Activated naive CD4-positive, alpha-beta T cell treated with Interleukin-2 at 50 U/mL for 16 hours (primary cell): ENCODE results near the gene UNC45B.
"Not testable (repeated sequence)": the region's sequence is repeated elsewhere in the genome, so short reads cannot be mapped to it uniquely, and the experiment has no call there.

Experiments used
- DNase-seq: peaks from one replicate; pipeline ENCODE4 v3.0.0-alpha.2; 2020

UNC45B gene

DNA sequence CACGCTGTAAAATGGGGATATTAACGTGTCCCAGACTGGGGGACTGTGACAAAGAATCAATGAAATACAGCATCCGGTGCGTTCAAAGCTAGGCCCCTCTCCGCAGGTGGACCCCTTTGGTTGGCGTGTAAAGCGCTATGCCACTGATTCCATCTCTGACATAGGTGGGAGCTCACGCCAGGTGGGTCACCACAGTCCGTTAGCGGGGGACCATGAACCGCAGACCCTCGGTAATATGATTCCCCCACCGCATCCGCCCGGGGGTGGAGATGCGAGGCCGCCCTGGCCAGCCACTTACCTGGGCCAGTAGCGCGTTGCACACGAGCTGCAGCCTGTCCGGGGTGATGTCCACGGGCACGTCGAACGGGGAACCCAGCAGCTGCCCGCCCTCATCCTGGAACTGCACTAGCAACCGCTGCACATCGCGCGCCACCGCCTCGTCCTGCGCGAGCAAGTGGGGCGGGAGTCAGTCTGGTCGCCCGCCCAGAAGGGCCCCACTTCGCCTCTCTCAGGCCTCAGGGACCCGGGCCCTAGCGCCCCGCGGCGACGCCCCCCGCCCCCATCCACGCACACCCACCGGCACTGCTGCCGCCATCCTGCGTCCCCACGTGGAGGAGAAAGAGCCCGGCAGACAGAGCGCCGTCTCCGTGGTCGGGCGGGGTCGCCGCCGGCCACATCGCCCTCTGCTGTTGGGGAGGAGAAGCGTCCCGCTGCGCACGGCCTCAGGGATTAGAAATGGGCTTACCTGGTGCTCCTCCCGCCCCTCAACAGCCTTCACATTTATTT, 5.7 kb upstream of the UNC45B start, which contains the start of gene NLE1:
TSS of gene NLE1 (minus strand) at position 623 of the 786 bp plus-strand sequence. CDS start at position 595, 28 bp downstream.
- peak; percentile 91 for DNase-seq

- DNase-seq, result no peak
Observed at GRCh38 chr17:35142467-35142796, 5.2 kb upstream of the UNC45B start.

DNA sequence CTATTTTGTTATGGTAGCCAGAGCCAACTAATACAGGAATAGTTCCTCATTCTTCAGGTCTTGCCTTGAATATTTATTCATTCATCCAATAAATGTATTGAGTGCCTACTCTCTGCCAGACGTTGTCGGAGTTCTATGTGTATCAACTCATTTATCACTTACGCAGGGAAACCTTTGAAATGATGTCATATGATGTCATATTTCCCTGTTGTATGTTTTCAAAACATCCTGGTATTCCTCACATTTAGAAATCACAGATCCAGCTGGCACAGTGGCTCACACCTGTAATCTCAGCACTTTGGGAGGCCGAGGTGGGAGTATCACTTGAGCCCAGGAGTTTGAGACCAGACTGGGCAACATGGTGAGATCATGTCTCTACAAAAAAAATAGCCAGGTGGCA, 2.8 kb upstream of the UNC45B start:
- no peak for DNase-seq

DNA sequence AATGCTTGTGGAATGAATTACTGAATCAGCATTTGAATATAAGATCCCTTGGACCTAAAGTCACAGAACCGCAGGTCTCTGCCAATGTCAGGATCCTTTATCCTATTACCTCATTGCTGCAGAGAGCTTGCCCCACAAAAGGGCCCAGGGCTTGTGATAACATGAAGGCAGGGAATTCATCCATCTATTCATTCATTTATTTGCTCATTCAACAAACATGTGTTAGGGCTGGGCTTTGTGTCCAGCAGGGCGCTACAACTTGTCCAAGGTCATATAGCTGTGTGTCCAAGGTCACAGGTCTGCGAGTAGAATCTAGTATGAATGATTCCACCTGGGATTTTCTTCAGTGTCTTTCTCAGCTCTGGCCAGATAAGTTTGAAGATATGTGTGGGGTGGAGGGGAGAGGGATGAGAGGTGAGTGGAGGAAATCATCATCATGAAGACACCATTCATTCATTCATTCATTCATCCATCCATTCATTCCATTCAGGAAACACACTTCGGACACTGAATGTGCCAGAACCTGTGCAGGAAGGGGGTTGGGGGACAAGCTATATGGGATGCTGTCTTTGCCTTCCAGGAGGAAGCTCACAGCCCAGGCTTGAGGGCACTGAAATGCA, 1.3 kb upstream of the UNC45B start:
- DNase-seq, result no peak

- DNase-seq, result no peak
Observed at GRCh38 chr17:35148144-35148543, 527 bp downstream of the UNC45B start.

- no peak for DNase-seq
Observed at GRCh38 chr17:35149941-35150340, 2.3 kb downstream of the UNC45B start.

DNA sequence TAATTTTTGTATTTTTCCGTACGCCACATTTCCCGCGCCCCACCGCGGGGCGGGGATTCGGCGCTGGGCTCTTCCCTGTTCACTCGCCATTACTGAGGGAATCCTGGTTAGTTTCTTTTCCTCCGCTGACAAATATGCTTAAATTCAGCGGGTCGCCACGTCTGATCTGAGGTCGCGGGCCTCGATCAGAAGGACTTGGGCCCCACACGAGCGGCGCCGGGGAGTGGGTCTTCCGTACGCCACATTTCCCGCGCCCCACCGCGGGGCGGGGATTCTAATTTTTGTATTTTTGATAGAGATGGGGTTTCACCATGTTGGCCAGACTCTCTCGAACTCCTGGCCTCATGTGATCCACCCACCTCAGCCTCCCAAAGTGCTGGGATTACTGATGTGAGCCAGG, 3.5 kb downstream of the UNC45B start:
- not testable (repeated sequence) for DNase-seq

DNA sequence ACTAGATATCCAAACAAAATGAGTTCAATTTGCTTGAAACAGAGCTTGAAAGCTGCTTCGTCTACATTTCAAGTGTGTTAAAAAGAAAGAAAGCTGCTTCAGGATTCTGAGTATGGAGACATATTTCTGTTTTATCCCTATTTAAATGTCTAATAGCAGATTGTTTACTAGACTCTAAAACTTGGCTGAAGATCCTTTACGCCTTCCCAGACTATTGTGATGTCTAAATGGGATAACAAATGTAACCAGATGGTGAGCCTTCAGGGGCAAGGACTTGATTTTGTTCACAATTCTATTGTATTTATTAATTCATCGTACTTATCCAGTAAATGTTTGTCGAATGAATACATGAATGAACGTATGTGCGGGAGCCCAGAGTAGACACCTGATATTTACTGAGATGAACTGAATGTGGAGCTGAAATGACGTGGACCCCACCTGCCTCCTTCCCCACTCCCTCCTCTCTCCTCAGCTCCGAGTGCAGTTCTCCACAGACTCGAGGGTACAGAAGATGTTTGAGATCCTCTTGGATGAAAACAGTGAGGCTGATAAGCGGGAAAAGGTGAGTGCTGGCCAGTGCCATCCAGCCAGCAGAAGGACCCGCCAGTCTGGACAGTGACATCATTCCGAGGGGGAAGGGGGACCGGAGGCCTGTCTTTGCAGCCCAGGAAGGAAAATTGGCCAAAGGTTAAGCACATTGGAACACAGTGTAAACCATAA, 5.0 kb downstream of the UNC45B start:
- no peak for DNase-seq

- DNase-seq, result no peak
Observed at GRCh38 chr17:35154196-35155165, 6.9 kb downstream of the UNC45B start.

- DNase-seq, result no peak
Observed at GRCh38 chr17:35155246-35155645, 7.6 kb downstream of the UNC45B start.

- no peak for DNase-seq
Observed at GRCh38 chr17:35159940-35160339, 12.3 kb downstream of the UNC45B start.

DNA sequence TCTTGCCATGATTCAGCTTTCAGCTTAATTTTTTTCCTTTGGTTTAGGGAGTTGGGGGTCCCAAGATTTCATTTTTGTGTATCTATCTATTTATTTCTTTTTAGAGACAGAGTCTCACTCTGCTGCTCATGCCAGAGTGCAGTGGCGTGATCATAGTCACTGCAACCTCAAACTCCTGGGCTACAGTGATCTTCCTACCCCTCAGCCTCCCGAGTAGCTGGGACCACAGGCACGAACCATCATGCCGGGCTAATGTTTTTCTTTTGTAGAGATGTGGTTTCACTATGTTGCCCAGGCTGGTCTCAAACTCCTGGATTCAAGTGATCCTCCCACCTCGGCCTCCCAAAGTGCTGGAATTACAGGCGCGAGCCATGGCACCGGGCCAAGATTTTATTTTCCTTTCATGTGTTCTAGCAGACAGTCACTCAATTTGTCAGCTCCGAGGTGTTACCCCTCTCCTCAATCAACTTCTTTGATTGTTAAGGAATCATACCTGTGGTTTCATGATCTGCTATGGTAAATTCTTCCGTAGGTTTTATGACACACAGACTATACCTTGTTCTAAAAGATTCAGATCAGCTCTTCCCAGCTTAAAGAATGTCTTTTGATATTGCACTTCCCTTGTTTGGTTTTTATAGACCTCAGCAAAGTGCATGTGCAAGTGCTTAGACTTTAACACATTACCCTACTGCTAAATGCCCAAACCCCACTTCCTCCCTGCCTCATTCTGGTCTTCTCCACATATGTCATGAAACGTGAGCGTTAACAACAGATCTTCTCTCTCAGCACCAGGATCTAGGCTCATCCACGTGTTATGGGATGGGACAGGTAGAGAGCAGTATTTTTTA, 13.0 kb downstream of the UNC45B start:
- DNase-seq, result peak; percentile 23

GRCh38 chr17:35161281-35161761, 13.7 kb downstream of the UNC45B start:
- no peak for DNase-seq

- DNase-seq, result no peak
Observed at GRCh38 chr17:35162755-35163154, 15.1 kb downstream of the UNC45B start.

DNA sequence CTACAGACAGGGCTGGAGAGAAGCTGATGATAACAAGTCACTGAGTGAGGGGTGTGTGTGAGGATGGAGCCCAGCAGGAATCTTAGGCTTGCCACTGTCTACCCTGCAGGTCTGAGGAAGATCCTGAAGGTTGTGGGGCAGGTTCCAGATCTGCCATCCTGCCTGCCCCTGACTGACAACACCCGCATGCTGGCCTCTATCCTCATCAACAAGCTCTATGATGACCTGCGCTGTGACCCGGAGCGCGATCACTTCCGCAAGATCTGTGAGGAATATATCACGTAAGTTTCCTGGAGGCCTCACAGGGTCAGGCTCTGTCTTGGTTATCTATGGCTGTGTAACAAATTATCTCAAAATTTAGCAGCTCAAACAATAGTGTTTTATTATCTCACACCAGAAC, 16.3 kb downstream of the UNC45B start:
- DNase-seq, result no peak

DNA sequence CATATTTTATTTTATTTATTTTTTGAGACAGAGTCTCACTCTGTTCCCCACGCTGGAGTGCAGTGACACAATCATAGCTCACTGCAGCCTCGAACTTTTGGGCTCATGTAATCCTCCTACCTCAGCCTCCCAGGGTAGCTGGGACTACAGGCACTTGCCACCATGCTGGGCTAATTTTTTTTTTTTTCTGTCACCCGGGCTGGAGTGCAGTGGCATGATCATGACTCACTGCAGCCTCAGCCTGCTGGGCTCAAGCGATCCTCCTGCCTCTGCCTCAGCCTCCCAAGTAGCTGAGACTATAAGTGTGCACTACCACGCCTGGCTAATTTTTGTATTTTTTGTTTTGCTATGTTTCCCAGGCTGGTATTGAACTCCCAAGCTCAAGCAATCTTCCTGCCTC, 17.1 kb downstream of the UNC45B start:
- DNase-seq, result no peak

DNA sequence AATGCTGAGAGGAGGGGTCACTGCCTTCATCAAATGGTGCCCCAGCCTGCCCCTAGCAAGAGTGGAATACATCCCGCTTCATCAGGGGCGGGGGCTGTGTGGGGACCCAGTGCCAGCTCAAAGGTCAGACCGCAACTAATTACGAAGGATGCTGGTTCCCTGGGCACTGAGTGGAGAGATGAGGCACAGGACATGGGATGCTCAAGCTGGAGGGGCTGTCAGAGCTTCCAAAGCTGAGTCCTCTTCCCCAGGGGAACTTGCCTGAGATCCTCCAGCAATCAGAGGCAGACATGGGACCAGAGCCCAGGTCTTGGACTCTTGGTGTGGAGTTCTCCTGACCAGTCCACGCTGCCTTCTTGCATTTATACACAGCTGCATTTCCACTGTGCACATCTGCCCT, 18.9 kb downstream of the UNC45B start:
- DNase-seq, result no peak

DNA sequence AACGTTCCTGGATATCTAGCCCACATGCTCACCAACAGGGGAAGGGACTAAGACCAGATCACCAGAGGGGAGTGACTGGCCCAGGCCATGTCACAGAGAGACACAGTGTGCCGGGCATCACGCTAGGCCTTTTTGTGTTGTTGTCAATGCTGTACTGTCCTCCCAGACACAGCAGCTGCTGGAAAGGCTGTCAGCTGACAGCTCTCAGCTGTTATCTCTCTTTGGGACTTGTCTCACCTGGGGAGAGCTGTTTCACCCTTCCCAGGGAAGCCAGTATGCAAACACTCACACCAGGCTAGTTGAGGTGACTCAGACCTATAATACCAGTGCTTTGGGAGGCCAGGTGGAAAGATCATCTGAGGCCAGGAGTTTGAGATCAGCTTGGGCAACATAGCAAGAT, 19.4 kb downstream of the UNC45B start:
- DNase-seq, result no peak

DNA sequence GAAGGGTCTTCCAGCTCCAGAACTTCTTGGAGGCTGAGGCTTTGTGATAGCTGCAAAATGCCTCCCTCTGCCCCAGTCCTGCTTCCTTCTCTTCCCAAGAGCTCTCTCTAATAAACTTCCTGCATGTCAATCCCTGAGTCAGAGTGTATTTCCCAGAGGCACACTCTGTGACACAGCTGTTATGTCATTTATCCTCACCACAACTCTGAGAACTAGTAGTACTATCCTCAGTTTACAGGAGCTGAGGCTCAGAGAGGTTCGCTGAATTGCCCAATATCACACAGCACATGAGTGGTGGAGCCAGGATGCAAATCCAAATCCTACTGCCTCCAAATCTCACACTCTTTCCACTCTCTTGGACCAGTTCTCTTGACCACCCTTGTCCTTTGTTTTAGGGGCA, 20.0 kb downstream of the UNC45B start:
- DNase-seq, result no peak

DNA sequence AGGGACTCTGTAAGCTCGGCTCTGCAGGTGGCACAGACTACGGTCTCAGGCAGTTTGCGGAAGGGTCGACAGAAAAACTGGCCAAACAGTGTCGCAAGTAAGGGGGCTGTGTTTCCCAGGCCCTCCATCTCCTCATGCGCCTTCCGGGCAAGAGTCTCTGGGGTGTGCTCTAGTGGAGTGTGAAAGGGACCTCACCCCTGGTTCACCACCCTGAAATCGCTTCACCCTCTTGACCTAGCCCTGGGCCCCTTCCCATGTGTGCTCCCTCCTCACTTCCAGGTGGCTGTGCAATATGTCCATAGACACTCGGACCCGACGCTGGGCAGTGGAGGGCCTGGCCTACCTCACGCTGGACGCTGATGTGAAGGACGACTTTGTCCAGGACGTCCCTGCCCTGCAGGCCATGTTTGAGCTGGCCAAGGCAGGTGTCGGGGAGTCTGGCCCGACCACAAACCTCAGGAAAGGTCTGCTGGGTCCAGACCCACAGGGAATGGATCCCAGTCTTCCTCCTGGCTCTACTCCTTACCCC, 22.3 kb downstream of the UNC45B start:
- no peak for DNase-seq
